Stimulated activated CD8-positive, alpha-beta memory T cell treated with anti-CD3 and anti-CD28 coated beads, Interleukin-15, amount 100 ng/mL, for 4 hours (primary cell): ENCODE measurements around the gene FZD2.
"Not testable (repeated sequence)": the region's sequence is repeated elsewhere in the genome, so short reads cannot be mapped to it uniquely, and the experiment has no call there.

Experiments used
- DNase-seq, 2 donors: peaks; one replicate each; pipeline ENCODE4 v3.0.0-alpha.2; 2020; ENCODE audit warnings: low read depth in 2 of 2

Gene FZD2

DNA sequence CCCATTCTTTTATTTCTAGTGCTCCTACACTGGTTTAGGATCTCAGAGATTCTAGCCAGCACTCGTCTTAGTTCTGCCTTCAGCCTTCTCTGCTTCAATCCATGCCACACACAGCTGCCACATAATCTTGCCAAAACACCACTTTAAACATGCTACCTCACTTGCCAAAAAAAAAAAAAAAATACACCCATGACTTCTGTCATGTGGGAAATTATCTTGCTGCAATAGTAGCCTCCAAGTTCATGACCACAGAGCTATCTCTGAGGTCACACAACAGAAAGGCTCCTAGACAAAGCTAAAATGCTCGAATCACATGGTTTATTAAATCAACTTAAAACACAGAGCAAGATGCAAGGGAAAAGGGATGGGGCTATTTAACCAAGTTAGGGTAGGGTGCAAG lies 18.1 kb downstream of the FZD2 start:
- DNase-seq, result no peak

DNA sequence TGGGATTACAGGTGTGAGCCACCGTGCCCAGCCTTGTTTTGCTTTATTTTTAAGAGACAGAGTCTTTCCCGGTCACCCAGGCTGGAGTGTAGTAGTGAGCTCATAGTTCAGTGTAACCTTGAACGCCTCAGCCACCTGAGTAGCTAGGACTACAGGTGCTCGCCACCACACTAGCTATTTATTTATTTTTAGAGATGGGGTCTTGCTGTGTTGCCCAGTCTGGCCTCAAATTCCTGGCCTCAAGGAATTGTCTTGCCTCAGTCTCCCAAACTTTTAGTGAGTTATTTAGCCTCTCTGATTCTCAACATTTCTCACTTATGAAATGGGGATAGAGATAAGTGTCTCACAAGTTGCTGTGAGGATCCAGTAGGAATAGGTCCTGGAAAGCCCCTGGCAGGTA lies 21.7 kb downstream of the FZD2 start:
- no peak for DNase-seq

DNA sequence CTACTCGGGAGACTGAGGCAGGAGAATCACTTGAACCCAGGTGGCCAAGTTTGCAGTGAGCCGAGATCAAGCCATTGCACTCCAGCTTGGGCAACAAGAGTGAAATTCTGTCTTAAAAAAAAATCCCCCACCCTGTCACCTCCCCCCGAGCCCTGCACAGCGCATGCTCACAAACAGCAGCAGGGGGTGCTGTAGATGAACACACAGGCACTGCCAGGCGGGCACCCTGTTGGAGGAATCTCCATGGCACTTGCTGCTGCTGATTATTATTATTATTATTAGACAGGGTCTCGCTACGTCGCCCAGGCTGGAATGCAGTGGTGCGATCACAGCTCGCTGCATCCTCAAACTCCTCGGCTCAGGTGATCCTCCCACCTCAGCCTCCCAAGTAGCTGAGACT lies 24.6 kb downstream of the FZD2 start:
- DNase-seq, result no peak

DNA sequence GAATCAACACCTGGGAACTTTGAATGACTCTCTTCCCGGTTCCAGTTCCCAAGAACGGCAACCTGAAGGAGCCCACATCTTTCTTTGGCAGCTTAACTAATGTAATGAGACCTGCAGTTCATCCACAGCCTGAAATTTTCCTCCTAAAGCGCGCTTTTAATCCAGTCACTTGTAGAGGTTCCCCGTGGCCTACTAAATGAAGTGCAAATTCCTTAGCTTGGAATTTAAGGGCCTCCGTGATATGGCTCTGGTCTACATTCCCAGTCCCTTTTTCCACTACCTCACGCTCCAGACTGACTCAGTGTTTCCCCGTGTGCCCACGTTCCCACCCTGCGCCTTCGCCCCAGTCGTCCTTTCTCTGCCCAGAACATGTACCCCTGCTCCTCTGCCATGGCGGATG lies 27.2 kb downstream of the FZD2 start:
- DNase-seq, result no peak

DNA sequence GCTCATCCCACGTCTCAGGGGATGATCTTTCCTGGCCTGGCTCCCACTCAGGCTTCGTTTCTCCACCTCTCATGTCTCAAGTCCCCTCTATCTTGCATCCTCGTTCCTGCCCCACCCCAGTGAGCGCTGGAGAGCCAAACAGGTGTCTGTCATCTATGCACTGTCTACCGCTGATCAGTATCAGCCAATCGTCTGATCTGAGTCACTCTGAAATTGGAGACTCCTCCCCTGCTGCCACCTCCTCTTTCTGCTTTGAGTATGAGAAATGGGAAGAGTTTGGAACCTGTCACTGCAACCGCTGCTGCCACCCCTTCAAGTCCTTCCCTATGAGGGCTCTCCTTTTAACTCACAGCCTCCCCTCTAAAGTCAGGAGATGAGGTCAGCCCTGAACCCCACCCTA lies 28.0 kb downstream of the FZD2 start:
- DNase-seq, result no peak

DNA sequence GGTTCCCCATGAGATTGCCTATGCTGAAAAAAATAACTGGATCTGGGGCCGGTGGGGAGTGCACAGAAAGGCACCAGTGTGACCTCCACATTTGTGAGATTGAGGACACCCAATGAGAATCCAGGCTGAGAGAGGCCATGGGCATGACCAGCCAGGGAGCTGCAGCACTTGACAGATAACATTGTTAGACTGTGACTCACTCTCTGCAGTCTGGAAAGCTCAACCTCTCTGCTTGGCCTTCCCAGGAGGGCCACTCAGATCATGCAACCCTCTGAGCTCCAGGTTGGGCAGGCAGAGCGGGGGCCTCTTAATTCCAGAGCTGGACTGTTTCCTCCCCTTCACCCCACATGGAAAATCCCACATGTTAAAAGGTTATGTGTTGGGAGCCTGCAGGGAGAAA lies 30.1 kb downstream of the FZD2 start:
- DNase-seq, result no peak

DNA sequence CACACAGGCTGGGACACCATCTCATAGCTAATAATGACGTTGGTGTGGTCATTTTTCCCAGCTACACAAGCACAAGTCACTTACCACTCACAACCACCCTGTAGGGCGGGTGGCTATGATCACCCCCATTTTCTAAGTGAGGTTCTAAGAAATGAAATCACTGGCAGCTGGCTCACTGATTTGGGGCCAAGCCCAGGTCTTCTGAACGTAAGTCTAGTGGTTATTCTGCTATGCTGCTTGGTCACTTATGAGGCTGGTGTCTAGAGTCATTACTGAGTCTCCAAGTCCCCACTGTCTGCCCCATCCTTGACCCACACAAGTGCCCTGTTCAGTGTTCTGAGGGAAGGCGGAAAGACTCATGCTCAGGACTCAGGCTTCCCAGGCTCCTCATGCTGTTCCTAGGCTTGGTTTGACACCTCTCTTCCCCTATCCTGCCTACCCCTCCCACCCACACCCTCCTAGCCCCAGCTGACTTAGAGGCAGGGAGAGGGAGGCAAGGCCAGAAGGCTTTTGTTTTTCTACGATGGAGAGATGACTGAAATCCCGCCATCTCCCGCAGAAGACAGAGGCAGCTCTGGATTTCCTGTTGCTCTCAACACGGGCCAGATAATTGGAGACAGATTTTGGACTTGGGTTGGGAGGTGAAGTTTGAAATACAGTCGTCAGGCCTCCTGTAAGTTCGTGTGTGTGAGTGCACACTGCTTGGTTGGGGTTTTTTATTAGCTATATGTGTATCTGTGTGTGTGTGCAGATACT lies 32.2 kb downstream of the FZD2 start:
- no peak for DNase-seq

DNA sequence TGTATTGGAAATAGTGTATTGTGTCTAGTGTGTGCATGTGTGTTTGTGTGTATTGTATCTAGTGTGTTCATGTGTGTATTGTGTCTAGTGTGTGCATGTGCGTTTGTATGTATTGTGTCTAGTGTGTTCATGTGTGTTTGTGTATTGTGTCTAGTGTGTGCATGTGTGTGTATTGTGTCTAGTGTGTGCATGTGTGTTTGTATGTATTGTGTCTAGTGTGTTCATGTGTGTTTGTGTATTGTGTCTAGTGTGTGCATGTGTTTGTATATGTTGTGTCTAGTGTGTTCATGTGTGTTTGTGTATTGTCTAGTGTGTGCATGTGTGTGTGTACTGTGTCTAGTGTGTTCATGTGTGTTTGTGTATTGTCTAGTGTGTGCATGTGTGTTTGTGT lies 32.8 kb downstream of the FZD2 start:
- DNase-seq, result not testable (repeated sequence)

DNA sequence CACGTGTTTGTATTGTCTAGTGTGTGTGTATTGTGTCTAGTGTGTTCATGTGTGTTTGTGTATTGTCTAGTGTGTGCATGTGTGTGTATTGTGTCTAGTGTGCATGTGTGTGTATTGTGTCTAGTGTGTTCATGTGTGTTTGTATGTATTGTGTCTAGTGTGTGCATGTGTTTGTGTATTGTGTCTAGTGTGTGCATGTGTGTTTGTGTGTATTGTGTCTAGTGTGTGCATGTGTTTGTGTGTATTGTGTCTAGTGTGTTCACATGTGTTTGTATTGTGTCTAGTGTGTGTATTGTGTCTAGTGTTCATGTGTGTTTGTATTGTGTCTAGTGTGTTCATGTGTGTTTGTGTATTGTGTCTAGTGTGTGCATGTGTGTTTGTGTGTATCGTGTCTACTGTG lies 33.5 kb downstream of the FZD2 start:
- DNase-seq, result not testable (repeated sequence)

DNA sequence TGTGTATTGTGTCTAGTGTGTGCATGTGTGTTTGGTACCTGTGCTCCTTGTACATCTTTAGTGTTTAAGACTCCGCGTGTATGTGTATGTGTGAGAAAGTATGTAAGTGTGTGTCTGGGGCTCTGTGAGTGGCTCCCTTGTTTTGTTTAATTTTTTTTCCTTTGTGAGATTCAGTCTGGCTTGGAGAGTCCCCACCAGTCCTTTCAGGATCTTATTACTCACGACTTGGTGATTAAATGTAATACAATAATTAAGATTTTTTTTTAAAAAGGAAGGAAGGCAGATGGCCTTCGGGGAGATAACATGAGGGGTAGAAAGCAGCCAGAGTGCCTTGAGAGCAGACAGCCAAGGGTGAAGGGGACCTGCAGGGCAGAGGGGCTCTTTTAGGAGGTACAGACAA lies 33.9 kb downstream of the FZD2 start:
- DNase-seq, result no peak

DNA sequence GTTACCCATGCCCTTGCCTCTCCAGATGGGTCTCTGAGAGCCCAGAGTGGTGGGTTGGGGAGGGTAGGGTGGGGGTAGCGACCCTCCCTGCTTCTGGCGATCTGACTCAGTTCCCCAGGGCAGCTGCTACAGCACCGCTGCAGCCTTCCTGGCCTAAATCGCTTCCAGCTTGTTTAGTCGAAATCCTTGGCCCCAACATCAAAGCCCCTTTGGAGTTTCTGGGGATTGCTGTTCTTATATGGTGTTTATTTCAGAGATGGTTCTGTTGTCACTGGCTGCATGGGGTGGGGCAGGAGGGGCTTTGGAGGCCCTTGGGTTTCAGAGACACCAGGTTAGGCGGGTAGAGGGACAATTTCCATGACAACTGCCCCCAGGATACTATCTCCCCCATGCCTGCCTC lies 35.9 kb downstream of the FZD2 start:
- no peak for DNase-seq

DNA sequence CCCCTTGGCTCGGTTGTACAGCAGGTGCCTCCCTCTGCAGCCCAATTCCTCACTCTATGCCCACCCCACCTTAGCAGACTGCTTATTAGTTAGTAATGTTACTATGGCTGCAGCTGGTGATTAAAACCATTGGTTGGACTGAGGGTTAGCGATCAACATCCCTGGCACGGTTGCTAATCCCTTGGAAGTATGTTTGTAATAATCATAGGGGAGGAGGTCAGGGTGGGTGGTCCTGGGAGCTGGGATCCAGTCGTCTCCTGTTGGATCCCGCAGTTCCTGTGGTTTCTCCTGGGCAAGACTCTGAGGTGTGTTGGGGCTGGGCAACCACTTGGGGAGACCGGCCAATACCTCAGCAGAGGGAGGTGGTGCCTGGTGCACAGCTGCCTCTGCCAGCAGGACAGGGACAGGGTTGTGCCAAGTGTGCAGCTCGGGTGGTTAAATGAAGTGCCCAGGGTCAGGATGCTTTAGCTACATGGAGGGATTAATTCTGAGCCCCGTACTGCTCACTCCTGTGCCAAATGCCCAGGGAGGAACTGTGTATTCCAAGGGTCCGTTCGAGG lies 38.0 kb downstream of the FZD2 start:
- DNase-seq, result no peak

DNA sequence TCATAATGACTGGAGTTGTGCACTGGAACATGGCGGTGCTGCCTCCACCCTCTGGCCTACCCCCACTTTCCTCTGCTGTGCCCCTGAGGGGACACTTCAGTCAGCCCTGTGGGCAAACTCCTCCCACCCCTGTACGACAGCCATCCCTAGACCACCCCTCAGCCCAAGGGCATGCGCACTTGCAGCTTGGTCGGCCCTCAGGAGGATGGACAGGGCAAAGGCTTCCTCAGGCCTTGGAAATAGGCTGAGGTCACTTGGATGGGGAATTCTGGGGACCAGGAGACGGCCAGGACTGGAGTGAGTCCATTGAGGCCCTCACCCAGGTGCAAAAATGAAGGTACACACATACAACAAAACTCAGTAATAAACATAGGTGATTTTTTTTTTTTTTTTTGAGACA lies 41.0 kb downstream of the FZD2 start:
- DNase-seq, result no peak

DNA sequence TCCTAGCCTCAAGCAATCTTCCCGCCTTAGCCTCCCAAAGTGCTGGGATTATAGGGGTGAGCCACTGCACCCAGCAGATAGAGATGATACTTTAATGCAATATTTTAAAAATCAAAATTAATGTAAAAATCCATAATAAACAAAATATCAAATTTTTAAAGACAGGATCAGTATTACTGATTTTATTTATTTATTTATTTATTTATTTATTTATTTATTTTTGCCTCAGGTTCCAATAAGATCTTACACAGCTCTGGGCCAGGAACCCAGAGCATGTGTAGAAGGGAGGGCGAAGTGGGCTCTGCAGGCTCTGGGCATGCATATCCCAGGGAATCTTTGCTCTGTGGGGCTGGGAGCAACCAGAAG lies 41.6 kb downstream of the FZD2 start:
- no peak for DNase-seq

DNA sequence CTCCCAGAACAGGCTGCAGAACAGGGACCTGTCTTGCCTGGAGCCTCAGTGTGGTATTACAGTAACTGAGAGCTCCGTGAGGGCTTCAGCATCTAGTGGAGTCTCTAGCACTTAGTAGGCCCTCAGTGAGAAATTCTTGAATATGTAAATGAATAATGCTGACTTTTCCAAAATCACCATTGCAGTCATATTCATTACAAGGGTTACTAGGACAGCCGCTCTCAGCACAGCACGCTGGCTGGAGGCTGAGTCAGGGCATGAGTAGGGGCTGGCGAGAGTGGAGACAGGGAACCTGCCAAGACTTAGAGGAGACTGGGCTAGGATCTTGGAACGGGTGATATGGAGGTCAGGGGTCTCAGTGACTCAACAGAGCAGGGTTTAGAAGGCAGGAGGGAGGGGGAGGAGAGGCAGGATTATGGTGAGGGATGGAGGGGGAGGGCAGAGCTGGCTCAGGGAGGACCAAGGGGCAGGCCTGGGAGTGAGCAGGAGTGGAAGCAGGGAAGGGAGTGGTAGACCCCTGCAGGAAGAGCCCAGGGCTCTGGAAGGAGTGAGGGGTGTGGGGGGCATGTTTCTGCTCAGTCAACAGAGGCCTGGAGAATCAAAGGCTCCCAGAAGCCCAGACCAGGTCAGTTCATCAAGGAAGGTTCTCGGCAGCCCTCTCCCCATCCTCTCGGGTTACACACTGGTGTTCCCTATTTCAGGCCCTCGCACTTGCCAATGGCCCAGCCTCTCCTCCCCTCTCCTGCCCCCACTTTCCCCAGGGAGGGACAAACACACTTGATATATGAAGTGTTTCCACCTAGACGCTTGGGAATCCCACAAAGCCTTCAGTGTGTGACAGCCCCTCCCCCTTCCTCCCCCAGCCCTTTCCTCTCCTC lies 42.3 kb downstream of the FZD2 start:
- no peak for DNase-seq

DNA sequence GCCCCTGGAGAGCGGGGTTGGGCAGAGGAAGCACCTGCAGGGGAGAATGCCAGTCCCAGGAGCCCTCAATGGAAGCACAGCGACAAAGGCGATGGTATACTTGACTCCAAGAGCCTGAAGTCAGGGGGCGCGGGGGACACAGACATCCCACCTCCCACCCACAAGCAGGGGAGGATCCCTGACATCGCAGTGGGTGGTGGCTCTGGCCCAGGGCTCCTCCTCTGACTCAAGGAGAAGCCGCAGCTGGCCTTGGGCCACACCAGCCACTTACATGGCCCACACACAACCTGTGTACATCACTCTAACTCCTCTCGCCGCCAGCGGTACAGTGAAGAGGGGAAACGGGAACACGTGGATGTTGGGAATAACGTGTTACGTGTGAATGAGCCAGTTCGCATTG lies 44.3 kb downstream of the FZD2 start:
- no peak for DNase-seq

DNA sequence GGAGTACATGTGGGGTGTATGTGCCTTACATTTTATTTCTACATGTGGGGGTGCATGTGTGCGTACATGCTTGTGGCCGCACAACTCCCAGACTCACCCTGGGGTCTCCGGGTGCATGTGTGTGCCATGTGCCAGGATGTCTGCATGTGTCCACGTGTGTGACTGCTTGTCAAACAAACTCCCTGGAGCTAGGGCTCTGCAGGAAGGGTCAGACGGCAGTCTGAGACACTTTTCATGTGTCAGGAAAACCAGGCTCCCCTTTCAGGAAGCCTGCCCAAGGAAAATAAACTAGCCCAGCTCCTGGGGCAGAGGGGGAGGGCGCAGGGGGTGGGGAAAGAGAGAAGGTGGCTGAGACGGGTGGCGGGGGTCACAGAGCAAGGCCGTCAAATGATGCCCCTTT lies 44.7 kb downstream of the FZD2 start:
- no peak for DNase-seq

DNA sequence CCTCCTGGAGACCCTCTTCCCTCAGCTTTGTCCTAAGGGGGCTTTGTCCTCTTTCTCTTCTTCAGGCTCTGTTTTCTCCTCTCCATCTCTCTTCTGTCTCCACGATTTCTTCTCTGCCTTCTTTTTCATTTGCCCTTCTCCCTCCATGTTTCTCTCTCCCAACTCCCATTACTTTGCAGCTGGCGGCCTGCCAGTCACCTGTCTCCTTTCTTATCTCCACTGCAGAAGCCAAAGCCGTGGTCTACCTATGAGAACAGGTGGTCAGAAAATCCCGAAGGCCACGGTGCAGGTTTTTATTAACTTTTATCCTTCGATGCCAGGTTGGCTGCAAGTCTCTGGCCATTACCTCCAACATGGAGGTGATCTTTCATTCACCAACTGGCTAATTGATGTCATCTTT lies 45.1 kb downstream of the FZD2 start:
- no peak for DNase-seq

DNA sequence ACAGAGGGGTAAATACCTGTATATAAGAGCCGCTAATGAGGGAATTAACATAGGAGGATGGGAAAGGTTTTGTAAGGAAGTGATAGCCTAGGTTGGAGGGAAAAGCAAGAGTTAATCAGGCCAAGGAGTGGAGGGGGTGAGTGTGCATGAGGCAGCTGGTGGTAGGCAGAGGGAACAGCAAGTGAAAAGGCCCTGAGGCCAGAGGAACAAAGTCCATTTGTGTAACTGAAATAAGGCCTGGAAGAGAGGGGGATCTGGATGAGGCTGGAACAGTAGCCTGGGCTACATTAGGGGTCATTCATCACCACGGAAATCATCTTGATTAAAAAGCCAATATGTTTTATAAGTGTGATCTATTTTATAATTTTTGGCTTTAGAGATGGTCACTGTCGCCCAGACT lies 45.7 kb downstream of the FZD2 start:
- DNase-seq, result no peak

DNA sequence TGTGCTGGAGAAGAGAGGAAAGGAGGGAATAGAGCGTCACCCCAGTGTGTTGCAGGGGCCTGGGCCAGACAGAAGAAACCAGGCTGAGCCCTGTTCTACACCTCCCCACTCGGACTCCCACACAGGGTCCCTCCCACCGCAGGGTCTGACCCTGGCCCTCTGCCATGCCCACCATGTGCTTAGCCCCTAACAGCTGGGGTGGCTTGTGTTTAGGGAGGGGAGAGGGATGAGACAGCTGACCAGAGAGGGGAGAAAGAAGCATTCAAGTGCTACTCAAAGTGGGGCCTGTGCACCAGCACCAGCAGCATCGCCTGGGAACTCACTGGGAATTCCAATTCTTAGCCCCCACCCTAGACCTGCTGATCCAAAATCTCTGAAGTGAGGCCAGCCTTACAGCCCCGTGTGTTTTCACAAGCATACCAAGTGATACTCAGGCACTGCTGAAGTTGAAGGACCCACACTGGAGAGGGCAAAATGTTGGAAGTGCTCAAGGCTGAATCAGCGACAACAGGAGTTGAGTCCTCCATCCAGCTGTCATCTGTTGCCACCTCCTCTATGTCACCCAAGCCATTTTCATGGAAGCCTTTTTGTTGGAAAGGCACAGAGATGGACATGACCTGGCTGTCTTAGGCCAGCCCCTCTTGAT lies 47.0 kb downstream of the FZD2 start:
- no peak for DNase-seq

DNA sequence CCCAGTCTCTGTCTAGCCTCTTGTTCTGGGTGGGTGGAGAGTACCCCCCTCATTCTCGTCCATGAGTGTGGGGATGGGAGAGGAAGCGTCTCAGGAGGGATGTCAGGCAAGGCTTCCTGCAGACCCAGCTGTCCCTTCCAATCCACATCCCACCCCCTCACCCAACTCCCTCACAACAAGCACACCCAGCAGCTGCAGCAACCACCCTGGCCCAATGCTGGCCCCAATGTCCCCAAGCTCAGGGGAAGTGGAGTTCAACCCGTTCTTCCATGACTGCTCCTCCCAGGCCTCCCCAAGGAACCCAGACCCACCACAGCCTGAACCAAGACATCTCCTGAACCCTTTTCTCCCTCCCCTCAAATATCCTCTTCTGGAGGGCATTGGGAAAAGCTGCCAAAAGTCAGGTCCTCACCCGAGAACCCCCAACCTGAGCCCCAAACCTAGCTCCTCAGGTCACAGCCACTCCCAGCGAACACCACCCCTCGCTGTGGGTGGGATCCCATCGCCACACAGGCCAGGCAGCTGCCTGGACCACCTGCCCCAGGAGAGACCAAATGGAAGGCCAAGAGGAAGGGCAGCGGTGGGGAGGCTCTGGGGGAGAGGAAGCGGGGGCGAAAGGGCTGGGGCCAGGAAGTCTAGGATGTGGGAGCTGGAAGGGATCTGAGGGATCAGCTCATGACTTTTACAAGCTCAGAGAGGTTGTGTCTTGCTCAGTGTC lies 47.6 kb downstream of the FZD2 start:
- no peak for DNase-seq

DNA sequence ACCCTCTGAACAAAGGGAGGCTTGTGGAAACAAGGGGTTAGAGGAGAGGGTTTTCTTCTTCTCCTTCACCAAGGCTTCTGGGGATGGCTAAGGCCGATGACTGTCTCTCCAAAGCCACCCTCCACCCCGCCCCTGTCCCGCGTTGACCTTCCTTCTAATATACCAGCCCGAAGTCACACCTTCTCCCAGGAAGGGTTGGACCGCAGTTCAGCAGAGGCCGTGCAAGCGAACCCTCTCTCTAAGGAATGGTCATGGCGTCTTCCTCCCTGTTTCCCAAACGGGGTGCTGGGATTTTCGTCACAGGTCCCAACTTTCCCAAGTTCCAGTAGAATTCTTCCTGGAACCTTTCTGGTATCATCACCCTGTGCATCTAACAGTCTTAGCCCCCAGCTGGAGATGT lies 49.4 kb downstream of the FZD2 start:
- no peak for DNase-seq
